Measurements from ENCODE around the gene ITPK1.
"Not testable (repeated sequence)": the region's sequence is repeated elsewhere in the genome, so short reads cannot be mapped to it uniquely, and the experiment has no call there.

Gene ITPK1

DNA sequence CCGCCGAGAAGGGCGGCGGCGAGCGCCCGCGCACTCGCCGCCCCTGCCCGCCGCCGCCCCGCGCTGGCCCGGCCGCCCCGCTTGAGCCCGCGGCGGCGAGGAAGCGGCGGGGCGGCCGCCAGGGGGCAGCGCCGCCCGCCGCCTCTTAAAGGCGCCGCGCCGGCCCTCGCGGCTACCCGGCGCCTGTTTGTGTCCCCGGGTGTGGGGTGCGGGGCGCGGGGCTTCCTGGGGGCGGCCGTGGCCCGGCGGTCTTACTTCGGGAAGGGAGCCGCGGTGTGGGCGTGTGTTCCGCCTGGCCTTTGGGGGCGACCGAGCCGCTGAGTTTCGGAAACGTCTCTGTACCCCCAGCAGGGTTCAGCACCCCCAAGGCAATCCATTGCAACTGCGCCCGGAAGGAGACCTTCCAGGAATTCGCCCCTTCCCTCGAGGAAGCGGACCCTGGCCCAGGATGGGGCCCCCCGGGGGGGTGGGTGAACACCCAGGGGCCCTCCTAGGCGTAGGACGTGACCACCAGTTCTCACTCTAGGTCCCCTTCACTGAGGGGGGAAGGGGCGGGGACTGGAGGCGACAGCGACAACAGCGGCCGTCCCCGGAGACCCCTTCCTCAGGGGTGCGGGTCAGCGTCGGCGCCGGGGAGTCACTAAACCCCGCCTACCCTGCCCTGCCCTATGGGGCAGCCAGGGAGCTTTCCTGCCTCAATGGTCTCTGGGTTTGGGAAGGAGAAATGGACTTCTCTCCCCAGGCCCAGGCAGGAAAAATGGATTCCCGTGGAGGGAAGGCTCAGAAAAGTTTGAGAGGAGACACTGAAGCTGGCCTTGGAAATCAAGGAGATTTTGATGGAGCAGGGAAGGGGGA lies at the start of gene ITPK1:
Gene ITPK1 (minus strand): TSS at position 105 of the 855 bp plus-strand sequence. CDS start 762 bp downstream, outside the sequence.
- DNase-seq: peak; percentile 46

DNA sequence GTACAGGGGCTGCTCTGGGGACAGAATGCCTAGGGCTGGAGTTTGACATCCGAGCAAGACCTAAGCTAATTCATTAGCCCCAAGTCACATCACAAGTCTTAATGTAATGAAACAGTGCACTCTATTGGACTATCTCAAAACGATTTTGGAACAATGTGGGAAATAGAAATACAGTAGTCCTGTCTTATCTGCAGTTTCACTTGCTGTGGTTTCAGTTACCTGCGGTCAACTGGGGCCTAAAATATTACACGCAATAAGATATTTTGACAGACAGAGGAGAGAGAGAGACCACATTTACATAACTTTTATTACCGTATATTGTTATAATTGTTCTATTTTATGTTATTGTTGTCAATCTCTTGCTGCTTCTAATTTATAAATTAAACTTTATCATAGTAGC lies 47.8 kb upstream of the ITPK1 start:
- no peak for DNase-seq

DNA sequence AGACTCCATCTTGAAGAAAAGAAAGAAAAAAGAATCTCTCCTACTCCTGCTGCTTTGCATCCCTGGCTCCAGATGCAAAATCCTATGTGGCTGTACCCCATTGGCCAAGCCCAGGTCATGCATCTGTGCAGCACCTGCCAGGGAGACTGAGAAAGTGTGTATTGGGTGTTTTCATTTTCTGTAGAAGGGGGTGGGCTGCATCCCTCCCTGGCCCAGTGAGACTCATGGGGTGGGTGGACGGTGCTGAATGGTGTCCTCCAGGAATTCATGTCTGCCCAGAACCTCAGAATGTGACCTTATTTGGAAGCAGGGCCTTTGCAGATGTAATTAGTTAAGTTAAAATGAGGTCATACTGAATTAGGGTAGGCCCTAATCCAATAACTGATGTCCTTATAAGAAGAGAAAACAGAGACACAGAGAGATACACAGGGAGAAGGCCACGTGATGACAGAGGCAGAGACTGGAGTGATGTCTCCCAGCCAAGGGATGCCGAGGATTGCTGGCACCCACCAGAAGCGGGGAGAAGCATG lies 45.8 kb upstream of the ITPK1 start:
- no peak for DNase-seq

DNA sequence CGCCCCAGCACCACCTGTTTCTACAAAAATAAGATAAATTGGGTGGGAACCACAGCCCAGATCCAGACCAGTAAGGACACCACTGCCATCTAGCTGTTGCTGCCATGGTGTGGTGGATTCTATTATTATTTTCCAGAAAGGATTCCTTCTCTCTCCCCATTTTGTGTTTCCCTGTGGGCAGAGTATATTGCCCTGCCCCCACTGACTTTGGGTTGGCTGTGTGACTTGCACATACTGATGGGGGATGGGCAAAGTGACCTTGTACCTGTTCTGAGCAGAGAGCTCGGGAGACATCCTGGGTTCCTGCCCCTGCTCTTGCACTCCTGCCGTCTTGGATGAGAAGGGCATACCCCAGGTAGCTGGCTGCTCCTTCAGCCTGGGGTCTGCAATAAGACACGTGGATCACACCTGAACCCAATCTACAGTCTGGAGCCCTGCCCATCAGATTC lies 44.7 kb upstream of the ITPK1 start:
- peak; percentile 10 for DNase-seq

DNA sequence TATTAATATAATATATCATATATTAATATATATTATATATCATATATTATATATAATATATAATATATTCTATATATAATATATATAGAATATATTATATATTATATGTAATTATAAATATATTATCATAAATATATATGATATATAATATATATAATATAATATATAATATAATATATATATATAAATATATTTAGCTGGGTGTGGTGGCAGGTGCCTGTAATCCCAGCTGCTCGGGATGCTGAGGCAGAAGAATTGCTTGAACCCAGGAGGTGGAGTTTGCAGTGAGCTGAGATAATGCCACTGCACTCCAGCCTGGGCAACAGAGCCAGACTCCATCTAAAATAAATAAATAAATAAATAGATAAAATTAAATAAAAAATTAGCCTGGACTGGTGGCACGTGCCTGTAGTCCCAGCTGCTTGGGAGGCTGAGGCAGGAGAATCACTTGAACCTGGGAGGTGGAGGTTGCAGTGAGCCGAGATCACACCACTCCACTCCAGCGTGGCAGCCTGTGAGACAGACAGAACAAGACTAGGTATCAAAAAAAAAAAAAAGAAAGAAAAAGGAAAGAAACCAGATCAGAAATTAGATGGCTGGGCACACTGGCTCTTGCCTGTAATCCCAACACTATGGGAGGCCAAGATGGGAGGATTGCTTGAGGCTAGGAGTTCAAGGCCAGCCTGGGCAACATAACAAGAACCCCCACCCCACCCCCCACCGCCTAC lies 44.1 kb upstream of the ITPK1 start:
- not testable (repeated sequence) for DNase-seq

DNA sequence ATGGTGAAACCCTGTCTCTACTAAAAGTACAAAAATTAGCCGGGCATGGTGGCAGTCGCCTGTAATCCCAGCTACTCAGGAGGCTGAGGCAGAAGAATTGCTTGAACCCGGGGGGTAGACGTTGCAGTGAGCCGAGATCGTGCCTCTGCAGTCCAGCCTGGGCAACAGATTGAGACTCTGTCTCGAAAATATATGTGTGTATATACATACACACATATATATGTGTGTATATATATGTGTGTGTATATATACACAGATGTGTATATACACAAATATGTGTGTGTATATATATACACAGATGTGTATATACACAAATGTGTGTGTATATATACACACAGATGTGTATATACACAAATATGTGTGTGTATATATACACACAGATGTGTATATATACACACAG lies 42.6 kb upstream of the ITPK1 start:
- not testable (repeated sequence) for DNase-seq

DNA sequence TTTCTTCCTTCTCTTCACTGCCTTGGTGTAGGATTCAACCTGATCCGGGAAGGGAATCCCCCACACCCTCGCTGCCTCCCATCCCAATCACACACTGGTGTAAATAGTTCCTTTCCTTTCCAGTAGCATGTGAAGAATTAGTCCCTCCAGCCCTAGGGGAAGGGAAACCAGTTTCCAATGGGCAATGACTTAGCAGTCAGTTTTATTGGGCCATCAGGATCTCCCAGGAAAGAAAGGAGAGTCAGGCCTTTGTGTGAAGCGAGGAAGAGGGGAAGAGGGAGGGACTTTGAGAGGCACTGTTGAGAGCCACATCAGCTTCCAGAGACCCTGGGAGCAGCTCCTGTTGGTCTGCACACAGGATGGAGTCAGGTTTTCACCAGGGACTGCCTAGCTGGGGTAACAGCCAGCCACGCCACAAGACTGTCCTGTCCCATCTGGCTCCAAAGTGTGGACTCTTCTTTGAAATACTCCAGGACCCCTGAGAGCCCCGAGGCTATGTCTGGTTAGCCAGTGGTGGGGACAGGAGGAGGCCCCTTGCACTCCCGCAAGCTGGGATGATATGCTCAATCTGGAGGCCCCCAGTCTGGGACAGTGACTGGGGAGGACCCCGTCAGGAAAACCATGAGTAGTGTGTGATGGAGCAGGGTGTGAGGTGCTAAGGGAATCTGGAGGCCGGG lies 41.1 kb upstream of the ITPK1 start:
- no peak for DNase-seq

DNA sequence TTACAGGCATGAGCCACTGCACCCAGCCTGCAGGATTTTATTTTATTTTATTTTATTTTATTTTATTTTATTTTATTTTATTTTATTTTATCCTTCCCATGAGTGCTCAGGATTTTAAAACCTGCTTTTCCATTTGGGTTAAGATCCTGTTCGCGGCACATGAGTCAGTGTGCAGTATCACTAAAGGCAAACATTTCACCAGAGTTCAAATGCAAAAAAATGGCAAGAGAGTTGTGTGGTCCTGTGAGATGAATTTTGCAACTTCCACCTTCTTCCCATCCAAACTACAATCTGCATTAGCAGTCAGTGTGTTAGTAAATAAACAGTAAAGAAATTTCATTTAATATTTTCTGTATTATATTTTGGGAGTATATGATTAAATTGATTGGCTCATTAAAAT lies 39.9 kb upstream of the ITPK1 start:
- no peak for DNase-seq

DNA sequence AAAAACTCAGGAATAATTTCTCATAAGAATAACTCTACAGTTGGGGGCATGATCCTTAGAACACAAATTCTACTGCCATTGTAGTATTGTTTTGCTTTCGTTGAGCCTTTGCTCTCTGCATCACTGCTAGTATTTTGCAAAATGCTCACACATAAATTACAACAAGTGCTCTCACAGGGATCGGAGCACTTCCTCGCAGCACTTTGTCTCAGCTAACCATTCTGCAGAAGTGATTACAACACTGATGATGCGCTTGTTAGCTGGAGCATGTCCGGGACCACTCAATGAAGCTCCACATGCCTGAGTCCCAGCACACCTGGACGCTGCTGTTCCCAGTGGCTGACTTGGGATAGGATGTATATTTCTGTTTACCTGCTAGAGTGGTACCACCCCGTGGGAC lies 37.4 kb upstream of the ITPK1 start:
- no peak for DNase-seq

DNA sequence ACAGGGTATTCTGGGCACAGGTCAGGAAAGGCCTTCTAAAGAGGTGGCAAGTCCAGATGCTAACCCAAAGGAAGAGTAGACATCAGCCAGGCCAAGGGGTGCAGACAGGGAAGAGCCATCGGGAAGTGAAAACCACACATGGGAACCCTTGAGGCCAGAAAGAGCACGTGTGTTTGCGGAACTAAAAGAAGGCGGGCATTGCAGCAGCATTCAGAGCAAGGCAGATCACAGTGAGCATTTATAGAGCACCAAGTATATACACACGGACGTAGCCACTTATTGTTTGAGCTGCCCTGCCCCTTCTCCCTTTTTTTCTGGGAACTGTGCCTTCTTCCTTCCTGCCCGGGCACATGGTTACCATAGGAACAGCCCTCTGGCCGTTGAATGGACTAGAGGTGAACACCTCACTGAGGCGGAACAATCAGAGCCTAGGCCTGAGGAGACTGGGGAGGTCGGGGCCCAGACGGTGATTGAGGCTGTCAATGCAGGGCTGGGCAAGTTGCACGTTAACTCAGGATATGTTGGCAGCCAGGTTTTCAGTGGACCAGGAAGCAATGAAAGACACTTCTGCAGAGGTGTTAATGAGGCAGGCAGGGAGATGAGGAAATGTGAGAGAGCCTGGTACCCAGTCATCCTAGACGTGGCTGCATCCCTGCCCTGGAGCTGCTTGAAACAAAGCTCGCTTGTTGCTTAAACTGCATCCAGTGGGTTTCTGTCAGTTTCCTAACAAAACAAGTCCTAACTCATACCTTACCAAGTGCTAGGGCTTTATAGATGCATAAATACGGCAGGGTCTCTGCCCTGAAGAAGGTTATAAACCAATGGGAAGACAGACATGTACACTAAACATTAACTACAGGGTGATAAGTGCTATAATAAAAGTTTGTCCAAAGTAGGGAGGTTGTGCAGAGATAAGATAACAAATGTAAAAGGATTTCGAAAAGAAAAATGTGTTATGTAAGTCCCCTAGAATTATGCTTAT lies 34.8 kb upstream of the ITPK1 start:
- no peak for DNase-seq

DNA sequence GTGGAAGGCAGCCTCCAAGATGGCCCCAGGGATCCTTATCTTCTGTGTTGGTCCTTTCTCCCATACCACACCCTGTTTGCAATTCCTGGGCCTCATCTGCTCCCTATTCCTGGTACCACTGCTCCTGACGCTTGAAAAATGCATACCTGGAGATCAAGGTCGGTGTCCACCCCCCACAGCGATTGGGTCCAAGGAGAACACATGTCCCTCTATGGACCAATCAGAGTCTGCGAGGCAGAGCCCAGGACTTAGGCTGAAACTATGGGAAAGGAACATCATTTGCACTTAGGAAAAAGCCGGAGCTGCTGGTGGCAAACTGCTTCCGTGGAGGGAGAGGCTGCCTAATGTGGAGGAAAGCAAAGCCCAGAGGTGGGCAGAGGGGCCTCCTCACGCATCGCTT lies 33.3 kb upstream of the ITPK1 start:
- no peak for DNase-seq

DNA sequence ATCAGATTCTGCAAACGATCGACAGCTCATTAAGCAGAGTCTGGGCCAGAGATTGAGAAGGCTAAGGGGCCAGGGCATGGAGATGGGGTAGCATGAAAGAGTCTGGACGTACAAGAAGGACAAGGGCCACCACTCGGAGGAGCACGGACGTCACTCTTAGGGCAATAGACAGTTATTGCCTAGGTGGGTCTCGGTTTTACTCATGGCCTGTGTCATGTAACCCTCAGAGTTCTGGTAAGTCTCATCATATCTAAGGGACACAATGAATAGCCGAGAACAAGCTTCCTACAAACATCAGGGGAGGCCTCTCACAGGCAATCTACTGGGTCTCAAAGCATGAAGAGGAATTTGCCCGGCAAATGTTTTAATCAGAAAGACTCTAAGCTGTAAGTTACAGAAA lies 30.4 kb upstream of the ITPK1 start:
- DNase-seq: no peak

DNA sequence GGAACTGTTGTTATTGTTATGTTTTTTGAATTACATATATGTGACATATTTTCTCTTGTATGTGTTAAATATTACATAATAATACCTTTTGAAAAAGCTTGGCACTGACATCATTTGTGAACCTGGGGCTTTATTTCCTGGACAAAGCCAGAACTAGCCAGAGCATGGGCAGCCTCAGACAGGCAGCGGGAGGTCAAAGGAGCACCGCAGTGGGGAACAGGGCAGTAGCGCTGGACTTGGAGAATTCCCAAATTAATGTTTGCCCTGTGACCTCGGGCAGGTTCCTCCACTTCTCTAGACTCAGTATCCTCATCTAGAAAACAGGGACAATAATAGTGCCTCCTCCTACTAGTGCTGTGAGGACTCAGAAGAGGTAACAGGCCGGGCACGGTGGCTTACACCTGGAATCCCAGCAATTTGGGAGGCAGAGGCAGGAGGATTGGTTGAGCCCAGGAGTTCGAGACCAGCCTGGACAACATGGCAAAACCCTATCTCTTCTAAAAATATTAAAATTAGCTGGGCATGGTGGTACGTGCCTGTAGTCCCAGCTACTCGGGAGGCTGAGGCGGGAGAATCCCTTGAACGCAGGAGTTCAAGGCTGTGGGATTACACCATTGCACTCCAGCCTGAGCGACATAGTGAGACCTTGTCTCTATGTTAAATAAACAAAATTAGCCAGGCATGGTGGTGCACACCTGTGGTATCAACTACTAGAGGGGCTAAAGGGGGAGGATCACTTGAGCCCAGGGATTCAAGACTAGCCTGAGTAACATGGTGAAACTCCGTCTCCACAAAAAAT lies 27.3 kb upstream of the ITPK1 start:
- no peak for DNase-seq

DNA sequence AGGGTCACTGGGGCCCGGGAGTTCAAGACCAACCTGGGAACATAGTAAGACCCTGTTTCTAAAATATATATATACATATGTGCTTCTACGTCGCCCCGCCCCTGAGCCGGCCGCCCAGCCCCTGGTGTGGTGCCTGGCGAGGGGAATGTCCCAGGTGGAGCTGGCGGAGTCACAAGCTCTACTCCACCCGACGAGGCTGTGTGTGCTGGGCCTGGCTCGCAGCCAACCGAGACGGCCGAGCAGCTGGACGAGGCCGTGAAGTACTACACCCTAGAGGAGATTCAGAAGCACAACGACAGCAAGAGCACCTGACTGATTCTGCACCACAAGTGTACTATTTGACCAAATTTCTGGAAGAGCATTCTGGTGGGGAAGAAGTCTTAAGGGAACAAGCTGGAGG lies 22.1 kb upstream of the ITPK1 start:
- DNase-seq: peak; percentile 91

DNA sequence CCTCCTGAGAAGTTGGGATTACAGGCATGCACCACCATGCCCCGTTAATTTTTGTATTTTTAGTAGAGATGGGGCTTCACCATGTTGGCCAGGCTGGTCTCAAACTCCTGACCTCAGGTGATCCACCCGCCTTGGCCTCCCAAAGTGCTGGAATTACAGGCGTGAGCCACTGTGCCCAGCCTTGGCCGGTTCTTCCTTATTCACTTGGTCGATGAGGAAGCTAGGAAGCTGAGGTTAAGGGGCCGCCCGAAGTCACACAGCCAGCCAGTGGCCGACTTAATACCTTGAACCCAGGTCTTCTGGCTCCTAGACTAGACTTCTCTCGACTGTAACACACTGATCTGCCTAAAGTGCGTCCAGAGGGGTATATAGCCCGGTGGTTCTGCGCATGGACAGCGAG lies 20.8 kb upstream of the ITPK1 start:
- DNase-seq: not testable (repeated sequence)

DNA sequence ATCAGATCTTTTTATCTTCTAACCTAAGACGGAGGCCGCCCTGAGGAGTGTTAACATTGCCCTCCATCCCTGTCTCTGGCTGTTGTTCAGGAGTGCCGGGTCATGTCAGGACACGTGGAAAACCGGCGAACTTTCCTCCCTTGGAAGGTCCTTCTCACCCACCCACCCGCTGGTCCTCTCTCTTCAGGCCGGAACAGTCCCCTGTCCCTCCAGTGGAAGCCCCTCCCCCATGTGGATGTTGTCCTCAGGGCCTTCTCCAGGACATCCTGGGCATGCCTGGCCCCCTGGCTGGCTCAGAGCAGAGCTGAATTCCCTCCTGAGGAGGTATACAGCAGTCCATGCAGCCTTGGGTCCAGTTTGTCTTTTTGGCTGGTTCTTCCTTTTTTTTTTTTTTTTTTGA lies 20.3 kb upstream of the ITPK1 start:
- DNase-seq: no peak

DNA sequence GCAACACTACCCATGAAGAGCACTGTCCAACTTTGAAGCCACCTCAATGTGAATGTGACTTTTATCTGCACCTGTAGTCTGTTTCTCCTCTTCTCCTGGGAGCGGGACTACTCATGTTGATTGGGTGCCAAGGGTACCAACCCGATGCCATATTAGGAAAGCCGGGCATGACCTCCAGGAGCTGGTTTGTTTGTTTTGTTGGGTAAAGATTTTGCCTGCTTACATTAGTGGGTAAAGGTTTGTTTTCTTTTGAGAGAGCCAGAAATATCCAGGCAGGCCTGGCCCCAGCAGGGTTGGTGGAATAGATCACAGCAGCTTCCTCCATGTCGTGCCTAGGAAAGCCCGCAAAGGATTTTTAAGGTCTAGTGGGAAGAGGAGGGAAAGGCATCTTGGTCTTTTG lies 19.7 kb upstream of the ITPK1 start:
- peak; percentile 64 for DNase-seq

DNA sequence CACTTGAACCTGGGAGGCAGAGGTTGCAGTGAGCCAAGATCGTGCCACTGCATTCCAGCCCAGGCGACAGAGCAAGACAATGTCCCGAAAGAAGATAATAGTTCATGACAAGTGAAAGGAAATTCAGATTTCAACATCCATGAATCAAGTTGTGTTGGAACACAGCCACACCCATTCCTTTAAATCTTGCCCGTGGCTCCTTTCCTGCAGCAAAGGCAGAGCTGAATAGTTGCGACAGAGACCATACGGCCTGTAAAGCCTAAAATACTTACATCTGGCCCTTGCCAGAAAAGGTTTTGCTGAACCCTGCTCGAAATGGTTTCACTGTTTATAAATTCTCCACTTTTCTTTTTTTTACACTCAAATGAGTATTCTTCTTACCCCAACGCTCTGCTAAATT lies 17.7 kb upstream of the ITPK1 start:
- DNase-seq: no peak

DNA sequence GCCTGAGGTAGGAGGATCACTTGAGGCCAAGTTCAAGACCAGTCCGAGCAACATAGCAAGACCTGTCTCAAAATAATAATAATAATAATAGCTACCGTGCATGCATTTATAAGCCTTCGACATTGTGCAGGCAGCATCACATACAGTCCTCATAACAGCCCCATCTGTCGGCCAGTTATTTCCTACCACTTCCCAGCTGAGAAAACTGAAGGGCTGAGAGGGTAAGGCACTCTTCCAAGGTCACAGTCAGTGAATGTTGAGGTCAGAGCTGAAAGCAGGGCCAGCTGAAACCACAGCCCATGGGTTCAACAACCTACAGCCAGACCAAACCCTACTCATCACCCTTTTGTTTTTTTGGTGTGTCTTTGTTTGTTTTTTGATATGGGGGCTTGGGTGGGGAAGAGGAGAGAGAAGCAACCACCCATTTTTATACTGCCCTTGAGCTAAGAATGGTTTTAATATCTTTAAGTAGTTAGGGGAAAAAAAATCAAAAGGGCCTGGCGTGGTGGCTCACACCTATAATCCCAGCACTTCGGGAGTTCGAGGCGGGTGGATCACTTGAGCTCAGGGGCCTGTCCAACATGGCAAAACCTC lies 16.8 kb upstream of the ITPK1 start:
- peak; percentile 58 for DNase-seq

DNA sequence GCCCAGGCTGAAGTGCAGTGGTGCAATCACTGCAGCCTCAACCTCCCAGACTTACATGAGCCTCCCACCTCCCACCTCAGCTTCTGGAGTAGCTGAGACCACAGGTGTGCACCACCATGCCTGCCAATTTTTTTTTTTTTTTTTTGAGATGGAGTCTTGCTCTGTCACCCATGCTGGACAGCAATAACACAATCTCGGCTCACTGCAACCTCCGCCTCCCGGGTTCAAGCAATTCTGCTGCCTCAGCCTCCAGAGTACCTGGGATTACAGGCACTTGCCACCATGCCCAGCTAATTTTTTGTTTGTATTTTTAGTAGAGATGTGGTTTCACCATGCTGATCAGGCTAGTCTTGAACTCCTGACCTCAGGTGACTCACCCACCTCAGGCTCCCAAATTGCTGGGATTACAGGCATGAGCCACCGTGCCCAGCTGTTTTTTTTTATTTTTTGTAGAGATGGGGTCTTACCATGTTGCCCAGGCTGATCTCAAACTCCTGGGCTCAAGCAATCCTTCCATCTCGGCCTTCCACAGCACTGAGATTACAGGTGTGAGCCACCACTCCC lies 15.6 kb upstream of the ITPK1 start:
- DNase-seq: not testable (repeated sequence)

Measured in NCI-H510A treated with DMSO at 0.1 percent for 48 hours (cell line).